ENCODE results near the gene TFF1.

TFF1 gene

GRCh38 chr21:42403611-42404231 is 37.4 kb upstream of the TFF1 start, which contains the start of gene UBASH3A:
TSS of gene UBASH3A (plus strand) at chr21:42403902. CDS start at chr21:42403946, 44 bp downstream.
- Histone ChIP-seq H3K4me1 (no peaks in the 10 kb centered on the region), H3K9me3 (no peaks in the 10 kb centered on the region), H3K4me3 (no peak within 1 kb of the TSS), H3K36me3 (no peaks in the 10 kb centered on the region), H3K27ac (no peak within 1 kb of the TSS), H3K27me3 (peaks cover 0 to 4% of the 10 kb centered on the region in 2 donors)
- intact Hi-C loops (cut with DNase I; ENCODE audit: low total_unique reads): no loop called here
- no peak for DNase-seq
- no peak for TF ChIP-seq CTCF (IDR thresholded peaks at IDR 0.05)

GRCh38 chr21:42401820-42402251 is 35.5 kb upstream of the TFF1 start:
- H3K27me3 ChIP-seq: peaks cover 0 to 10% of the 10 kb centered on the region in 2 donors
- no peak overlapping the region for H3K27ac ChIP-seq
- no peak for DNase-seq
- no peaks in the 10 kb centered on the region for H3K36me3 ChIP-seq
- intact Hi-C loops (cut with DNase I; ENCODE audit: low total_unique reads): no loop called here
- no peaks in the 10 kb centered on the region for H3K9me3 ChIP-seq
- H3K4me1 ChIP-seq: no peaks in the 10 kb centered on the region
- no peak for TF ChIP-seq CTCF (IDR thresholded peaks at IDR 0.05)
- H3K4me3 ChIP-seq: no peak overlapping the region

GRCh38 chr21:42401154-42401553 is 34.8 kb upstream of the TFF1 start:
- intact Hi-C loops (cut with DNase I; ENCODE audit: low total_unique reads): no loop called here
- H3K27ac ChIP-seq: no peak overlapping the region
- H3K27me3 ChIP-seq: peaks cover 0 to 11% of the 10 kb centered on the region in 2 donors
- no peak overlapping the region for H3K4me3 ChIP-seq
- no peak for DNase-seq
- no peaks in the 10 kb centered on the region for H3K4me1 ChIP-seq
- TF ChIP-seq CTCF (IDR thresholded peaks at IDR 0.05): no peak
- H3K36me3 ChIP-seq: no peaks in the 10 kb centered on the region
- no peaks in the 10 kb centered on the region for H3K9me3 ChIP-seq

GRCh38 chr21:42400525-42400924 is 34.2 kb upstream of the TFF1 start:
- no peak for TF ChIP-seq CTCF (IDR thresholded peaks at IDR 0.05)
- Histone ChIP-seq H3K4me3 (no peak overlapping the region), H3K36me3 (no peaks in the 10 kb centered on the region), H3K27me3 (peaks cover 0 to 12% of the 10 kb centered on the region in 2 donors), H3K9me3 (no peaks in the 10 kb centered on the region), H3K27ac (no peak overlapping the region), H3K4me1 (no peaks in the 10 kb centered on the region)
- intact Hi-C loops (cut with DNase I; ENCODE audit: low total_unique reads): no loop called here
- DNase-seq: no peak

GRCh38 chr21:42398436-42399028 is 32.2 kb upstream of the TFF1 start:
- no peak overlapping the region for H3K4me3 ChIP-seq
- H3K4me1 ChIP-seq: no peaks in the 10 kb centered on the region
- H3K36me3 ChIP-seq: no peaks in the 10 kb centered on the region
- no peaks in the 10 kb centered on the region for H3K9me3 ChIP-seq
- intact Hi-C loops (cut with DNase I; ENCODE audit: low total_unique reads): no loop called here
- peaks cover 0 to 12% of the 10 kb centered on the region in 2 donors for H3K27me3 ChIP-seq
- no peak overlapping the region for H3K27ac ChIP-seq
- DNase-seq: no peak
- TF ChIP-seq CTCF (IDR thresholded peaks at IDR 0.05): no peak

Measured in tibial artery (tissue), 4 donors.